Endothelial cell of umbilical vein (primary cell): Measurements from ENCODE around the gene AZU1. TPM values are rescaled to one million over a fixed set of nuclear protein-coding genes. Genes with fewer than 3 reads are reported as not detected.

ENCODE experiments used
- BruUV-seq: library from RNA; stranded (reverse); fragments of 400-500 nt; replicated peaks from 2 replicates; lab custom pipeline; 2021; lab: Mats Ljungman, UMichigan
- CTCF ChIA-PET: fragments of 300-600, 350-600 bp; sonication (Branson Sonifier 250); formaldehyde crosslinking; loops from one replicate; lab custom pipeline; 2021; ENCODE audit warnings: antibody characterized with exemption, inconsistent platforms; lab: Charles Lee
- POLR2A ChIA-PET: fragments of 300-600, 350-600 bp; sonication (Branson Sonifier 250); formaldehyde crosslinking; loops from one replicate; lab custom pipeline; 2021; ENCODE audit warnings: antibody characterized with exemption, inconsistent platforms; lab: Charles Lee
- DNase-seq: peaks from one replicate; pipeline ENCODE4 v3.0.0-alpha.2; 2011; ENCODE audit warnings: low read depth, low spot score
- FAIRE-seq: peaks from 2 replicates; lab custom pipeline; 2011; peaks lifted over from hg19 to GRCh38; lab: Jason Lieb, UNC
- H2AFZ ChIP-seq: 2 replicates; pipeline ENCODE4 v1.6.0; 2012; ENCODE audit warnings: low read depth, low read length, control low read depth, inconsistent platforms
- H3K27ac ChIP-seq: 2 replicates; pipeline ENCODE4 v1.5.1; 2011; ENCODE audit warnings: low read depth, mild to moderate bottlenecking, control low read depth, low read length, moderate library complexity; ENCODE audit not compliant: insufficient read depth
- H3K27me3 ChIP-seq, 2 experiments: 2 replicates each; pipeline versions ENCODE4 v1.6.0 to v1.6.1; 2011; ENCODE audit warnings: low read length in 2 of 2, mixed read lengths in 1 of 2; ENCODE audit not compliant: control insufficient read depth in 2 of 2, insufficient read depth in 2 of 2
- H3K36me3 ChIP-seq, 2 experiments: 2 replicates in 1 of 2; 3 replicates in 1 of 2; pipeline ENCODE4 v1.5.1; 2011; ENCODE audit warnings: low read length in 2 of 2, mild to moderate bottlenecking in 1 of 2, moderate library complexity in 1 of 2; ENCODE audit not compliant: control insufficient read depth in 2 of 2, insufficient read depth in 2 of 2; ENCODE audit errors: extremely low read depth in 1 of 2
- H3K4me1 ChIP-seq: 3 replicates; pipeline ENCODE4 v1.5.1; 2011; ENCODE audit warnings: mild to moderate bottlenecking, low read length; ENCODE audit not compliant: control insufficient read depth, insufficient read depth; ENCODE audit errors: extremely low read depth
- H3K4me2 ChIP-seq: 2 replicates; pipeline ENCODE4 v1.6.1; 2011; ENCODE audit warnings: low read length, control low read depth, mixed read lengths; ENCODE audit not compliant: insufficient read depth
- H3K4me3 ChIP-seq, 3 experiments: fragments of 200-600 bp in 1 of 3; sonication (generic), shearing (Covaris generic) in 1 of 3; replicated peaks in 1 of 3; 2 replicates each; pipeline ENCODE4 v1.5.1; 2011 to 2016; ENCODE audit warnings: control low read depth in 3 of 3, low read length in 3 of 3, mild to moderate bottlenecking in 2 of 3, inconsistent platforms in 1 of 3, low read depth in 1 of 3, moderate library complexity in 1 of 3; ENCODE audit not compliant: insufficient read depth in 1 of 3
- H3K79me2 ChIP-seq: 2 replicates; pipeline ENCODE4 v1.6.0; 2012; ENCODE audit warnings: low read length, inconsistent platforms; ENCODE audit not compliant: control insufficient read depth, insufficient read depth
- H3K9ac ChIP-seq: replicated peaks from 2 replicates; pipeline ENCODE3; 2011; ENCODE audit warnings: low read length, control low read depth; ENCODE audit not compliant: insufficient read depth; ENCODE audit errors: extremely low read depth
- H3K9me1 ChIP-seq: replicated peaks from 3 replicates; pipeline ENCODE4 v1.6.0; 2011; ENCODE audit warnings: mild to moderate bottlenecking, low read length; ENCODE audit not compliant: control insufficient read depth, insufficient read depth; ENCODE audit errors: extremely low read depth
- H3K9me3 ChIP-seq: replicated peaks from 2 replicates; pipeline ENCODE4 v1.5.1; 2012; ENCODE audit warnings: low read length, inconsistent platforms; ENCODE audit not compliant: control insufficient read depth, insufficient read depth
- H4K20me1 ChIP-seq: replicated peaks from 2 replicates; pipeline ENCODE3; 2011; ENCODE audit warnings: mild to moderate bottlenecking, low read length; ENCODE audit not compliant: control insufficient read depth, insufficient read depth; ENCODE audit errors: extremely low read depth
- EZH2 ChIP-seq: IDR thresholded peaks from 2 replicates; pipeline ENCODE4 v1.6.1; 2012; ENCODE audit warnings: borderline replicate concordance, low read depth, mild to moderate bottlenecking, moderate library complexity, low read length, inconsistent platforms; ENCODE audit not compliant: severe bottlenecking
- FOS ChIP-seq: IDR thresholded peaks from 2 replicates; pipeline ENCODE4 v1.6.1; 2011; ENCODE audit warnings: mild to moderate bottlenecking, low read length, moderate library complexity, borderline replicate concordance; ENCODE audit not compliant: insufficient read depth
- GATA2 ChIP-seq: IDR thresholded peaks from 2 replicates; pipeline ENCODE4 v1.7.0; 2011; ENCODE audit warnings: low read depth, mild to moderate bottlenecking, moderate library complexity, mixed read lengths, low read length; ENCODE audit not compliant: insufficient read length, insufficient read depth
- JUN ChIP-seq: IDR thresholded peaks from 2 replicates; pipeline ENCODE4 v1.6.1; 2011; ENCODE audit warnings: borderline replicate concordance, low read depth; ENCODE audit not compliant: insufficient read length, insufficient read depth
- MAX ChIP-seq: IDR thresholded peaks from 2 replicates; pipeline ENCODE4 v1.6.1; 2011; ENCODE audit not compliant: insufficient read depth, insufficient read length
- MYC ChIP-seq: IDR thresholded peaks from one replicate; pipeline ENCODE4 v1.6.1; 2011; ENCODE audit warnings: mild to moderate bottlenecking, low read depth, low read length
- POLR2A ChIP-seq: IDR thresholded peaks from 2 replicates; pipeline ENCODE4 v1.6.1; 2012; ENCODE audit warnings: low read depth, mild to moderate bottlenecking, control low read depth, low read length
- dilution Hi-C: fragments of 300-500 bp; cut with MboI; formaldehyde crosslinking; loops from one replicate; pipeline ENCODE4 v1.15.0; 2019; ENCODE audit warnings: low sequenced_read_pairs; ENCODE audit not compliant: extremely low pct_ligation_motif_present
- intact Hi-C: fragments of 100-400 bp; cut with micrococcal nuclease; formaldehyde crosslinking; loops from one replicate; pipeline ENCODE4 v1.10.0; 2022
- polyA plus RNA-seq, 4 experiments: library from polyadenylated mRNA; depleted of rRNA in 3 of 4; stranded (reverse) in 3 of 4; unstranded in 1 of 4; fragments of >200 nt; gene quantifications; 2 replicates each; pipeline versions ENCODE4 v1.2.1 to v1.2.3, GENCODE V29; 2011 to 2012; ENCODE audit warnings: missing spikeins in 1 of 4
- total RNA-seq: library from RNA; stranded (reverse); gene quantifications from 2 replicates; pipeline ENCODE4 v1.2.3, GENCODE V29; 2021

The AZU1 gene
- total and polyA plus RNA-seq, 2 donors (not counting 3 experiments of a cell fraction or from before 2014, with no cell fraction given), result 0.12 TPM; not detected in 1

GRCh38 chr19:791007-791566 lies 36.5 kb upstream of the AZU1 start:
- H3K79me2 ChIP-seq, result no peaks in the 10 kb centered on the region
- H3K9me1 ChIP-seq, result no peaks in the 10 kb centered on the region
- TF ChIP-seq GATA2, result no peak
- no peak for TF ChIP-seq FOS
- no peak for TF ChIP-seq EZH2
- TF ChIP-seq JUN, result no peak
- no peak for TF ChIP-seq MYC
- dilution Hi-C loops, result no loop called here
- FAIRE-seq, result no peak
- no peaks in the 10 kb centered on the region for H3K9me3 ChIP-seq
- H3K9ac ChIP-seq, result no peak overlapping the region
- H3K27ac ChIP-seq, result no peak overlapping the region
- no peak overlapping the region for H3K4me3 ChIP-seq
- ChIA-PET CTCF (interaction anchor here (2.1 kb wide), 1 partner anchor 21 kb away, joined by 6 read pairs; no protein-coding TSS in a partner anchor), POLR2A (no interaction called here)
- no peak overlapping the region for H2AFZ ChIP-seq
- no peaks in the 10 kb centered on the region for H3K27me3 ChIP-seq
- H3K36me3 ChIP-seq, result no peaks in the 10 kb centered on the region
- DNase-seq, result no peak
- H4K20me1 ChIP-seq, result no peaks in the 10 kb centered on the region
- no TSS peak for BruUV-seq
- H3K4me1 ChIP-seq, result peaks cover 25% of the 10 kb centered on the region
- H3K4me2 ChIP-seq, result no peak overlapping the region
- intact Hi-C loops, result loop anchor here (10.0 kb wide), 1 partner anchor 454 kb away; the partner anchor contains the start of genes ATP5F1D and MIDN

DNA sequence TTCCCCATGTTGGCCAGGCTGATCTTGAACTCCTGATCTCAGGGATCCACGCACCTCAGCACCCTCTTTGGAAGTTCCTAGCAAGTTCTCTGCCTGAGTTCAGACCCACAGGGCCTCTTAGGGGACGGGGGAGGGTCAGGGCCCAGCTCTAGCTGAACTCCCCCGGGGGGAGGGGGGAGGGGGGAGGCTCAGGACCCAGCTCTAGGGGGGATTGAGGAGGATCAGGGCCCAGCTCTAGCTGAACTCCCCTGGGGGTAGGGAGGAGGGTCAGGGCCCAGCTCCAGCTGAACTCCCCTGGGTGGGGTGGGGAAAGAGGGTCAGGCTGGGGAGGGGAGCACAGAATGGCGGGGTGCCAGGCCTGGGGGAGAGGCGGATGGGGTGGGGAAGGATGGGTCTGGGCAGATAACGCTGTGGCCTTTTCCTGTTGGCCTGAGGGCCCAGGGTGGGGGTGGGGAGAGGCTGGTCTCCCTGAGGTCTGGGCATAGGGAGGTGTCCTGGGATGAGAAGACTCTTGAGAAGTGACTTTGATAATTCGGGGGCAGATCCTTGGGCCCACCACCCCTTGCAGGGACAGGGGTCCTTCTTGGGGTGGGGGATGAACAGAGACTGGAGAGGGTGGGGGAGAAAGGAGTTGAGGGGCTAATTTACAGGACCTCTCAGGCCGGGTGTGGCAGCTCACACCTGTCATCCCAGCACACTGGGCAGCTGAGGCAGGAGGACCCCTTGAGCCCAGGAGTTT lies 35.9 kb upstream of the AZU1 start:
- intact Hi-C loops (loop anchor here (10.0 kb wide), 1 partner anchor 453 kb away; the partner anchor contains the start of genes ATP5F1D and MIDN), dilution Hi-C loops (no loop called here)
- H2AFZ ChIP-seq, result no peak overlapping the region
- FAIRE-seq, result no peak
- no peaks in the 10 kb centered on the region for H3K9me1 ChIP-seq
- H3K79me2 ChIP-seq, result no peaks in the 10 kb centered on the region
- H3K27me3 ChIP-seq, result no peaks in the 10 kb centered on the region
- H3K4me1 ChIP-seq, result peaks cover 27% of the 10 kb centered on the region
- no TSS peak for BruUV-seq
- H3K9ac ChIP-seq, result no peak overlapping the region
- POLR2A ChIA-PET, result no interaction called here
- TF ChIP-seq MAX, result no peak
- no peak for TF ChIP-seq JUN
- no peak for TF ChIP-seq MYC
- no peak for TF ChIP-seq POLR2A
- no peak for TF ChIP-seq EZH2
- H4K20me1 ChIP-seq, result no peaks in the 10 kb centered on the region
- no peak overlapping the region for H3K4me3 ChIP-seq
- DNase-seq, result no peak
- no peaks in the 10 kb centered on the region for H3K9me3 ChIP-seq
- no peak overlapping the region for H3K4me2 ChIP-seq
- no peaks in the 10 kb centered on the region for H3K36me3 ChIP-seq
- H3K27ac ChIP-seq, result no peak overlapping the region
- CTCF ChIA-PET, result interaction anchor here (2.1 kb wide), 1 partner anchor 21 kb away, joined by 6 read pairs; no protein-coding TSS in a partner anchor
